HG03457 (cell line): Measurements from ENCODE around the gene SPATS2L.

Source experiments
- ATAC-seq: cut with Tn5 transposase; IDR thresholded peaks from one replicate; pipeline ENCODE4 v1.9.1; 2021; ENCODE audit warnings: moderate number of reproducible peaks; ENCODE audit not compliant: unreplicated experiment

SPATS2L gene

GRCh38 chr2:200348897-200349563 is 42.5 kb downstream of the SPATS2L start:
- ATAC-seq: no peak

GRCh38 chr2:200349868-200350267 is 43.4 kb downstream of the SPATS2L start:
- ATAC-seq: no peak

GRCh38 chr2:200350850-200351285 is 44.4 kb downstream of the SPATS2L start:
- no peak for ATAC-seq

- no peak for ATAC-seq
Measured at GRCh38 chr2:200351815-200352214, 45.3 kb downstream of the SPATS2L start.

GRCh38 chr2:200352636-200353035 is 46.1 kb downstream of the SPATS2L start:
- no peak for ATAC-seq

GRCh38 chr2:200353120-200353519 is 46.6 kb downstream of the SPATS2L start:
- ATAC-seq: no peak

GRCh38 chr2:200353874-200354273 is 47.4 kb downstream of the SPATS2L start:
- no peak for ATAC-seq

- ATAC-seq: no peak
Measured at GRCh38 chr2:200354833-200355751, 48.6 kb downstream of the SPATS2L start.

- no peak for ATAC-seq
Measured at GRCh38 chr2:200356321-200356720, 49.8 kb downstream of the SPATS2L start.

GRCh38 chr2:200356857-200357384 is 50.4 kb downstream of the SPATS2L start:
- ATAC-seq: no peak

- ATAC-seq: no peak
Measured at GRCh38 chr2:200357845-200358244, 51.4 kb downstream of the SPATS2L start.

- ATAC-seq: no peak
Measured at GRCh38 chr2:200359552-200359951, 53.1 kb downstream of the SPATS2L start.

GRCh38 chr2:200360364-200360763 is 53.9 kb downstream of the SPATS2L start:
- ATAC-seq: no peak

GRCh38 chr2:200362202-200362917 is 55.9 kb downstream of the SPATS2L start:
- ATAC-seq: no peak

- ATAC-seq: no peak
Measured at GRCh38 chr2:200363279-200363678, 56.8 kb downstream of the SPATS2L start.

GRCh38 chr2:200364142-200364541 is 57.6 kb downstream of the SPATS2L start:
- ATAC-seq: no peak

GRCh38 chr2:200364620-200365019 is 58.1 kb downstream of the SPATS2L start:
- ATAC-seq: no peak

GRCh38 chr2:200365209-200365608 is 58.7 kb downstream of the SPATS2L start:
- no peak for ATAC-seq

- no peak for ATAC-seq
Measured at GRCh38 chr2:200367155-200367554, 60.7 kb downstream of the SPATS2L start.

GRCh38 chr2:200369886-200370285 is 63.4 kb downstream of the SPATS2L start:
- ATAC-seq: no peak

- peak; percentile 31 for ATAC-seq
Measured at GRCh38 chr2:200373231-200373630, 66.7 kb downstream of the SPATS2L start.
